Measurements from ENCODE around the gene FYN. TPM values are rescaled to one million over a fixed set of nuclear protein-coding genes. Genes with fewer than 3 reads are reported as not detected.

FYN gene
- total RNA-seq, 1 experiment from 2014 or later: 34.3 TPM

GRCh38 chr6:111738156-111738555 is 135.1 kb downstream of the FYN start:
- no TSS peak for BruUV-seq (replicated peaks)
- ChIA-PET POLR2A (ENCODE audit: low non-redundant PET) (no interaction called here), CTCF (no interaction called here)
- H3K27me3 ChIP-seq (replicated peaks; ENCODE audit: insufficient read depth, low read depth, low read length, poor library complexity): no peaks in the 10 kb centered on the region
- intact Hi-C loops (cut with micrococcal nuclease; ENCODE audit: unreplicated experiment): no loop called here
- no peaks in the 10 kb centered on the region for H3K9me3 ChIP-seq (ENCODE audit: low read depth, low read length, poor library complexity, severe bottlenecking)
- TF ChIP-seq EZH2 (IDR thresholded peaks at IDR 0.05; ENCODE audit: borderline replicate concordance, low read depth, low read length, poor library complexity, severe bottlenecking): no peak
- no peak for TF ChIP-seq CTCF (conservative IDR thresholded peaks at IDR 0.05; ENCODE audit: low read depth, low read length)
- no peaks in the 10 kb centered on the region for H3K4me1 ChIP-seq (ENCODE audit: insufficient read depth, low read length, poor library complexity, severe bottlenecking)
- DNase-seq (ENCODE audit: low spot score): no peak
- no peak overlapping the region for H3K4me3 ChIP-seq (ENCODE audit: low read depth, low read length, poor library complexity, severe bottlenecking)
- no peak overlapping the region for H3K27ac ChIP-seq (ENCODE audit: low read depth, low read length, poor library complexity, severe bottlenecking)
- no peaks in the 10 kb centered on the region for H3K36me3 ChIP-seq (ENCODE audit: insufficient read depth, low read length, poor library complexity, severe bottlenecking)

- ChIA-PET POLR2A (ENCODE audit: low non-redundant PET) (no interaction called here), CTCF (no interaction called here)
- no peaks in the 10 kb centered on the region for H3K27me3 ChIP-seq (replicated peaks; ENCODE audit: insufficient read depth, low read depth, low read length, poor library complexity)
- no peak for TF ChIP-seq CTCF (conservative IDR thresholded peaks at IDR 0.05; ENCODE audit: low read depth, low read length)
- no peak for TF ChIP-seq EZH2 (IDR thresholded peaks at IDR 0.05; ENCODE audit: borderline replicate concordance, low read depth, low read length, poor library complexity, severe bottlenecking)
- no peaks in the 10 kb centered on the region for H3K4me1 ChIP-seq (ENCODE audit: insufficient read depth, low read length, poor library complexity, severe bottlenecking)
- H3K27ac ChIP-seq (ENCODE audit: low read depth, low read length, poor library complexity, severe bottlenecking): no peak overlapping the region
- no peak overlapping the region for H3K4me3 ChIP-seq (ENCODE audit: low read depth, low read length, poor library complexity, severe bottlenecking)
- no peak for DNase-seq (ENCODE audit: low spot score)
- H3K9me3 ChIP-seq (ENCODE audit: low read depth, low read length, poor library complexity, severe bottlenecking): no peaks in the 10 kb centered on the region
- H3K36me3 ChIP-seq (ENCODE audit: insufficient read depth, low read length, poor library complexity, severe bottlenecking): no peaks in the 10 kb centered on the region
- no TSS peak for BruUV-seq (replicated peaks)
- intact Hi-C loops (cut with micrococcal nuclease; ENCODE audit: unreplicated experiment): no loop called here
Observed at GRCh38 chr6:111737065-111737521, 136.2 kb downstream of the FYN start.

- no peak overlapping the region for H3K27ac ChIP-seq (ENCODE audit: low read depth, low read length, poor library complexity, severe bottlenecking)
- no peaks in the 10 kb centered on the region for H3K36me3 ChIP-seq (ENCODE audit: insufficient read depth, low read length, poor library complexity, severe bottlenecking)
- POLR2A ChIA-PET (ENCODE audit: low non-redundant PET): no interaction called here
- intact Hi-C loops (cut with micrococcal nuclease; ENCODE audit: unreplicated experiment): no loop called here
- H3K9me3 ChIP-seq (ENCODE audit: low read depth, low read length, poor library complexity, severe bottlenecking): no peaks in the 10 kb centered on the region
- no TSS peak for BruUV-seq (replicated peaks)
- no peak overlapping the region for H3K4me3 ChIP-seq (ENCODE audit: low read depth, low read length, poor library complexity, severe bottlenecking)
- H3K4me1 ChIP-seq (ENCODE audit: insufficient read depth, low read length, poor library complexity, severe bottlenecking): no peaks in the 10 kb centered on the region
- CTCF ChIA-PET: interaction anchor here (0.6 kb wide), 1 partner anchor 620 kb away, joined by 3 read pairs; no protein-coding TSS in a partner anchor
- TF ChIP-seq EZH2 (IDR thresholded peaks at IDR 0.05; ENCODE audit: borderline replicate concordance, low read depth, low read length, poor library complexity, severe bottlenecking) (no peak), CTCF (conservative IDR thresholded peaks at IDR 0.05; ENCODE audit: low read depth, low read length) (no peak)
- no peak for DNase-seq (ENCODE audit: low spot score)
- no peaks in the 10 kb centered on the region for H3K27me3 ChIP-seq (replicated peaks; ENCODE audit: insufficient read depth, low read depth, low read length, poor library complexity)
Observed at GRCh38 chr6:111736005-111736608, 137.1 kb downstream of the FYN start.
